PC-3 (cell line): ENCODE measurements around the gene CDCA8. TPM values are rescaled to one million over a fixed set of nuclear protein-coding genes. Genes with fewer than 3 reads are reported as not detected.

Source experiments
- ATAC-seq: fragments of 200-7000 bp; cut with Tn5 transposase; 2 replicates; pipeline ENCODE4 v1.9.1; 2020; ENCODE audit warnings: mild to moderate bottlenecking, moderate library complexity
- BruUV-seq: library from RNA; stranded (reverse); fragments of 400-500 nt; replicated peaks from 2 replicates; lab custom pipeline; 2021; lab: Mats Ljungman, UMichigan
- CTCF ChIA-PET: fragments of 300-600 bp; sonication (Branson Sonifier 250); formaldehyde crosslinking; loops from one replicate; lab custom pipeline; 2022; ENCODE audit warnings: antibody characterized with exemption; lab: Charles Lee
- POLR2A ChIA-PET: fragments of 300-600 bp; sonication (Branson Sonifier 250); formaldehyde crosslinking; loops from one replicate; lab custom pipeline; 2022; ENCODE audit warnings: antibody characterized with exemption; ENCODE audit not compliant: unreplicated experiment; lab: Charles Lee
- DNase-seq: peaks from one replicate; pipeline ENCODE4 v3.0.0-alpha.2; 2015
- H2AFZ ChIP-seq: fragments of 300-600 bp; sonication (generic); 2 replicates; pipeline ENCODE4 v1.6.0; 2016; ENCODE audit warnings: antibody characterized with exemption, low read length
- H3F3A ChIP-seq: fragments of 300-600 bp; sonication (generic); one replicate; pipeline ENCODE4 v1.6.0; 2017; ENCODE audit warnings: antibody characterized with exemption, low read length, control low read depth, mild to moderate bottlenecking; ENCODE audit not compliant: unreplicated experiment
- H3K27ac ChIP-seq: fragments of 300-600 bp; sonication (generic); 2 replicates; pipeline ENCODE4 v1.5.1; 2016; ENCODE audit warnings: mild to moderate bottlenecking, low read length
- H3K27me3 ChIP-seq: fragments of 300-600 bp; sonication (generic); 2 replicates; pipeline ENCODE4 v1.6.1; 2016; ENCODE audit warnings: low read length, mixed read lengths
- H3K36me3 ChIP-seq: fragments of 300-600 bp; sonication (generic); 2 replicates; pipeline ENCODE4 v1.6.1; 2016; ENCODE audit warnings: low read depth, mixed run types, low read length, mixed read lengths
- H3K4me1 ChIP-seq: fragments of 300-600 bp; sonication (generic); 2 replicates; pipeline ENCODE4 v1.5.1; 2016; ENCODE audit warnings: low read length; ENCODE audit not compliant: insufficient read depth
- H3K4me2 ChIP-seq: fragments of 300-600 bp; sonication (generic); 2 replicates; pipeline ENCODE4 v1.6.0; 2016; ENCODE audit warnings: low read length
- H3K4me3 ChIP-seq: fragments of 300-600 bp; sonication (generic); 2 replicates; pipeline ENCODE4 v1.5.1; 2016; ENCODE audit warnings: mild to moderate bottlenecking, low read length, mixed read lengths
- H3K79me2 ChIP-seq: fragments of 300-600 bp; sonication (generic); 2 replicates; pipeline ENCODE4 v1.6.1; 2017; ENCODE audit warnings: low read length, mixed read lengths
- H3K9ac ChIP-seq: fragments of 300-600 bp; sonication (generic); 2 replicates; pipeline ENCODE4 v1.6.0; 2016; ENCODE audit warnings: mild to moderate bottlenecking, low read length
- H3K9me2 ChIP-seq: fragments of 300-600 bp; sonication (generic); replicated peaks from 2 replicates; pipeline ENCODE4 v1.6.1; 2016; ENCODE audit warnings: mixed run types, low read length, mixed read lengths
- H3K9me3 ChIP-seq: fragments of 300-600 bp; sonication (generic); 2 replicates; pipeline ENCODE4 v1.6.1; 2016; ENCODE audit warnings: low read length, mixed read lengths
- H4K20me1 ChIP-seq: fragments of 300-600 bp; sonication (generic); 2 replicates; pipeline ENCODE4 v1.6.1; 2016; ENCODE audit warnings: low read length, mixed read lengths
- EZH2 ChIP-seq: fragments of 300-600 bp; sonication (generic); IDR thresholded peaks from one replicate; pipeline ENCODE4 v1.6.1; 2017; ENCODE audit warnings: antibody characterized with exemption, mild to moderate bottlenecking, low read length; ENCODE audit not compliant: unreplicated experiment
- EZH2phosphoT487 ChIP-seq: fragments of 300-600 bp; sonication (generic); IDR thresholded peaks from 2 replicates; pipeline ENCODE4 v1.6.1; 2018; ENCODE audit warnings: mild to moderate bottlenecking, antibody characterized with exemption, low read length, borderline replicate concordance
- intact Hi-C: fragments of 100-400 bp; cut with micrococcal nuclease; formaldehyde crosslinking; loops from 2 replicates; pipeline ENCODE4 v1.9.0; 2023
- total RNA-seq: library from RNA; depleted of rRNA; stranded (reverse); fragments of >200 nt; gene quantifications from 2 replicates; pipeline ENCODE4 v1.2.3, GENCODE V29; 2014
- TF ChIP-seq, protein P1 (sequence below): fragments of 300-600 bp; sonication (generic); conservative IDR thresholded peaks from 2 replicates; pipeline ENCODE4 v1.5.1; 2017; ENCODE audit warnings: antibody characterized with exemption, low read depth, mild to moderate bottlenecking, low read length

Gene CDCA8
- total RNA-seq, 1 experiment from 2014 or later: 31.8 TPM

DNA sequence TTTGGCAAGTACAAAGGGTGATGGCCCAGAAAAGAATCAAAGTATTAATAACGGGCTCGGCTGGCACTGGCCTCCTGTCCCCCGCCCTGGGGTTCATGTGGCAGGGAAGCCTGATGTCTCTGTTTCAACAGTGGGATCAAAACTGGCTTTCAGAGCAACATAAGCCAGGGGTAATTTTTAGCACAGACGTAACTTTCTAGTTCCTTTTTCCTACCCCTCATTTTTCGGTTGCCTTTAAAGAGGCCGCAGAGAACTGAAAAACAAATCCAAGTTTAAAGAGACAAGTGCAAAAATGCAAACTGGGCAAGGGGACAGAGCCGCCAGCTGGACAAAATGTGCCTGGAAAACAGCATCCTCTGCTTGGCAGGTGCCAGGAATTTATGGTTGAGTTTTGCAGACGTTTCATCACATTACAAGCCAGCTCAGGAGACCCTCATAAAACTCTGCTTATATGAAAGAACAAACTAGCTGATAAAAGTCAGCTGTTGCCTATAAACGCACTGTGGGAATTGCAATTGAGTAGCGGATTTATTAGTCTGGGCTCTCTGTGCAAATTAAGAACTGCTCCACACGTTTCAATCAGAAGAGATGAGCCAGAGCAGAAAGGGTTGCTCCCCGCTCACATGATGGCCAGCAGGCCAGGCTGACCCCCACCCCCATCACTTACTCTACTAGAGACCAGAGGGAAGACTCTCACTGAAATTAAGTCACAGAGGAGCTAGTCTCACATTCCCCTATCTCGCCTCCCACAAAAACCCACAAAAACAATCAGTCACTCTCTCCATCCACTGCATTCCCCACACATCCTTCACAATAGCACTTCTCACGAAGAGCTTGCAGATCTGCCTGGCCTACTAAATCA lies 15.8 kb upstream of the CDCA8 start:
- Histone ChIP-seq H3K9me3 (no peaks in the 10 kb centered on the region), H3F3A (no peaks in the 10 kb centered on the region), H3K9me2 (no peaks in the 10 kb centered on the region), H3K27ac (no peak overlapping the region), H3K9ac (no peak overlapping the region), H3K36me3 (peaks cover under 1% of the 10 kb centered on the region; the same call in 1 of the 2 replicates), H3K79me2 (no peaks in the 10 kb centered on the region), H3K27me3 (peaks cover 2% of the 10 kb centered on the region; the same call in 1 of the 2 replicates), H4K20me1 (no peaks in the 10 kb centered on the region), H3K4me2 (no peak overlapping the region), H3K4me1 (no peaks in the 10 kb centered on the region), H3K4me3 (no peak overlapping the region), H2AFZ (no peak overlapping the region)
- BruUV-seq: no TSS peak
- ChIA-PET POLR2A (interaction anchor here (0.6 kb wide), 1 partner anchor 10 kb away, joined by 3 read pairs; no protein-coding TSS in a partner anchor), CTCF (no interaction called here)
- TF ChIP-seq, protein P1, sequence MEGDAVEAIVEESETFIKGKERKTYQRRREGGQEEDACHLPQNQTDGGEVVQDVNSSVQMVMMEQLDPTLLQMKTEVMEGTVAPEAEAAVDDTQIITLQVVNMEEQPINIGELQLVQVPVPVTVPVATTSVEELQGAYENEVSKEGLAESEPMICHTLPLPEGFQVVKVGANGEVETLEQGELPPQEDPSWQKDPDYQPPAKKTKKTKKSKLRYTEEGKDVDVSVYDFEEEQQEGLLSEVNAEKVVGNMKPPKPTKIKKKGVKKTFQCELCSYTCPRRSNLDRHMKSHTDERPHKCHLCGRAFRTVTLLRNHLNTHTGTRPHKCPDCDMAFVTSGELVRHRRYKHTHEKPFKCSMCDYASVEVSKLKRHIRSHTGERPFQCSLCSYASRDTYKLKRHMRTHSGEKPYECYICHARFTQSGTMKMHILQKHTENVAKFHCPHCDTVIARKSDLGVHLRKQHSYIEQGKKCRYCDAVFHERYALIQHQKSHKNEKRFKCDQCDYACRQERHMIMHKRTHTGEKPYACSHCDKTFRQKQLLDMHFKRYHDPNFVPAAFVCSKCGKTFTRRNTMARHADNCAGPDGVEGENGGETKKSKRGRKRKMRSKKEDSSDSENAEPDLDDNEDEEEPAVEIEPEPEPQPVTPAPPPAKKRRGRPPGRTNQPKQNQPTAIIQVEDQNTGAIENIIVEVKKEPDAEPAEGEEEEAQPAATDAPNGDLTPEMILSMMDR: no peak
- TF ChIP-seq EZH2phosphoT487 (no peak), EZH2 (no peak)
- ATAC-seq (no peak), DNase-seq (no peak)
- intact Hi-C loops: no loop called here

DNA sequence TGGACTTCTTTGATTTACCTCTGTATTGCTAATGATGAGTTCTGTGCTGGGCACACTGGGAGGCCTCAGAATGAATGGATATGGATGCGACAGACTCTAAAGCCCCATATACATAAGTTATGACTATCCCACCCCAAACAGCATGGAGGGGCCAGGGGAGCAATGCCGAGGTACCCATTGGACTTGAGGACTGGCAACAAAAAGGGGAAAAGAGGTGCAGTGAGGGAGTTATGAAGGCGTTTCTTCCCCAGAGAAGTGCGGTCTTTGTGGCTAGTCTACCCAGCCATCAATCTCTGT lies 15.2 kb upstream of the CDCA8 start:
- no peak for DNase-seq
- Histone ChIP-seq H3K36me3 (peaks cover 4% of the 10 kb centered on the region; the same call in 1 of the 2 replicates), H3K4me1 (no peaks in the 10 kb centered on the region), H3K9me2 (no peaks in the 10 kb centered on the region), H4K20me1 (no peaks in the 10 kb centered on the region), H3K9me3 (no peaks in the 10 kb centered on the region), H3K9ac (no peak overlapping the region), H3K4me2 (no peak overlapping the region), H3K79me2 (no peaks in the 10 kb centered on the region), H3K4me3 (no peak overlapping the region), H3K27ac (no peak overlapping the region), H3F3A (no peaks in the 10 kb centered on the region), H2AFZ (no peak overlapping the region), H3K27me3 (no peaks in the 10 kb centered on the region; the same call in 1 of the 2 replicates)
- intact Hi-C loops: no loop called here
- no TSS peak for BruUV-seq
- no peak for ATAC-seq
- TF ChIP-seq EZH2phosphoT487 (no peak), EZH2 (no peak)
- TF ChIP-seq, protein P1: no peak
- CTCF ChIA-PET: no interaction called here
- POLR2A ChIA-PET: interaction anchor here (0.6 kb wide), 1 partner anchor 11 kb away, joined by 3 read pairs; no protein-coding TSS in a partner anchor

DNA sequence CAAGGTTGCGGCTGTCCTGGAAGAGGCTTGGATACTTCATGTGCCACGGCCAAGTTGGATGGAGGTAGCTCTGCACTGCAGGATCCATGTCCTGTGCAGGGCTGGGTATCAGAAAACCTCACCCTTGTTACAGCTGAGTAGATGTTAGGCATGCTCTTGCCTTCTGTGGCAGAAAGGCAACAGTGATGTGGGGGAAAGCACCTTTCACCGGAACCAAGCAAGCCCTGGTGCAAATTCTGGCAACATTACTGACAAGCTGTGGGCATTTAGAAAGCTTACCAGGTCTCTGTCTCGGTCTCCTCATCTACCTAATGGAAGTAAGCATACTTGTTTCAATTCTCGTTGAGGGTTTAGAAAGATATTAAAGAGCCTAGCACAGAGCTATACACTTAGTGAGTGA lies 14.5 kb upstream of the CDCA8 start:
- Histone ChIP-seq H3K27me3 (no peaks in the 10 kb centered on the region), H2AFZ (no peak overlapping the region), H3K9ac (no peak overlapping the region), H3K4me2 (no peak overlapping the region), H4K20me1 (no peaks in the 10 kb centered on the region), H3K4me3 (no peak overlapping the region), H3K4me1 (no peaks in the 10 kb centered on the region), H3F3A (no peaks in the 10 kb centered on the region), H3K27ac (no peak overlapping the region), H3K36me3 (peaks cover 9% of the 10 kb centered on the region), H3K9me2 (no peaks in the 10 kb centered on the region), H3K9me3 (no peaks in the 10 kb centered on the region), H3K79me2 (no peaks in the 10 kb centered on the region)
- intact Hi-C loops: no loop called here
- ChIA-PET CTCF (no interaction called here), POLR2A (no interaction called here)
- no peak for DNase-seq
- BruUV-seq: no TSS peak
- TF ChIP-seq EZH2 (no peak), EZH2phosphoT487 (no peak)
- TF ChIP-seq, protein P1: no peak
- ATAC-seq: no peak
